ENCODE results near the gene LGALSL. TPM values are rescaled to one million over a fixed set of nuclear protein-coding genes. Genes with fewer than 3 reads are reported as not detected.

LGALSL gene
- total RNA-seq, 3 donors from 2014 or later = 30.7 to 40.9 (median 37.6) TPM

DNA sequence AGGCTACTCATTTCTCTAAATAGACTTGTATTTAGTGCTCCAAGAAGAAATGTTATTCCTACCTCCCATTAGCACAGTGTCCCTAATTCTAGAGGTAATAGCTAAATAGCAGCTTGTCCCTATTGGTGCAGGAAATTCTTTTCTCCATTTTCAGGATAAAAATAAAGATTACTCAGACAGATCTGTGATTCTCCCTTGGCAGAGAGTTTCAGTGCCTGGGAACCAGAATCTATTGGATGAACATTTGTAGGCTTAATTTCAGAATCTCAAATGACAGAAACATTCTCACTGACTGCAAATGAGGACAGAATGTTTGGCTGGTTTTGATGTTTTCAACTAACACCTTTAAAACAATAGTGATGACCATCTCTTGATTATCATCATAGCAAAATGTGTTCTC, 33.3 kb upstream of the LGALSL start:
- H3K4me3 ChIP-seq = no peak overlapping the region
- intact Hi-C loops (cut with DNase I, micrococcal nuclease) = no loop called here
- DNase-seq = no peak
- ATAC-seq = no peak
- no peaks in the 10 kb centered on the region for H3K4me1 ChIP-seq (ENCODE audit: low read depth)
- H3K9me3 ChIP-seq = no peaks in the 10 kb centered on the region
- TF ChIP-seq, protein P1, sequence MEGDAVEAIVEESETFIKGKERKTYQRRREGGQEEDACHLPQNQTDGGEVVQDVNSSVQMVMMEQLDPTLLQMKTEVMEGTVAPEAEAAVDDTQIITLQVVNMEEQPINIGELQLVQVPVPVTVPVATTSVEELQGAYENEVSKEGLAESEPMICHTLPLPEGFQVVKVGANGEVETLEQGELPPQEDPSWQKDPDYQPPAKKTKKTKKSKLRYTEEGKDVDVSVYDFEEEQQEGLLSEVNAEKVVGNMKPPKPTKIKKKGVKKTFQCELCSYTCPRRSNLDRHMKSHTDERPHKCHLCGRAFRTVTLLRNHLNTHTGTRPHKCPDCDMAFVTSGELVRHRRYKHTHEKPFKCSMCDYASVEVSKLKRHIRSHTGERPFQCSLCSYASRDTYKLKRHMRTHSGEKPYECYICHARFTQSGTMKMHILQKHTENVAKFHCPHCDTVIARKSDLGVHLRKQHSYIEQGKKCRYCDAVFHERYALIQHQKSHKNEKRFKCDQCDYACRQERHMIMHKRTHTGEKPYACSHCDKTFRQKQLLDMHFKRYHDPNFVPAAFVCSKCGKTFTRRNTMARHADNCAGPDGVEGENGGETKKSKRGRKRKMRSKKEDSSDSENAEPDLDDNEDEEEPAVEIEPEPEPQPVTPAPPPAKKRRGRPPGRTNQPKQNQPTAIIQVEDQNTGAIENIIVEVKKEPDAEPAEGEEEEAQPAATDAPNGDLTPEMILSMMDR (IDR thresholded peaks at IDR 0.05) = no peak
- H3K36me3 ChIP-seq (ENCODE audit: low read depth) = no peaks in the 10 kb centered on the region

DNA sequence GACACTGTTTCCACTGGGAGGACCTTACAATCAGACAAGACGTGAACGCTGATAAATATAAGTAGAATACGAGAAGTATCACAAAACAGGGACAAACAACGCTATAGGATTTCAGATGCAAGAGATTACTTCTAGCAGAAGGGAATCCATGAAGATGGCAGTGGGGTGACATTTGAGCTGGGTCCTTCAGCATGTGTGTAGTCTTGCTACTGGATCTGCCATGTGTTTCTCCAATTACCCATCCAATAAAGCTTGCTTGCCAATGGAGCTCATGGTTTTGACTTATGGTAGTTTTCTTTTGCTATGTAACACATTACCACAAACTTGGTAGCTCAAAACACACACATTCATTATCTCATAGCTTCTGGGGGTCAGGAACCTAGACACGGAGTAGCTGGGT, 32.8 kb upstream of the LGALSL start:
- Histone ChIP-seq H3K4me1 (ENCODE audit: low read depth) (peaks cover 3% of the 10 kb centered on the region), H3K9me3 (no peaks in the 10 kb centered on the region), H3K36me3 (ENCODE audit: low read depth) (no peaks in the 10 kb centered on the region), H3K4me3 (no peak overlapping the region)
- TF ChIP-seq, protein P1 (IDR thresholded peaks at IDR 0.05) = no peak
- ATAC-seq (no peak), DNase-seq (no peak)
- intact Hi-C loops (cut with DNase I, micrococcal nuclease) = no loop called here

DNA sequence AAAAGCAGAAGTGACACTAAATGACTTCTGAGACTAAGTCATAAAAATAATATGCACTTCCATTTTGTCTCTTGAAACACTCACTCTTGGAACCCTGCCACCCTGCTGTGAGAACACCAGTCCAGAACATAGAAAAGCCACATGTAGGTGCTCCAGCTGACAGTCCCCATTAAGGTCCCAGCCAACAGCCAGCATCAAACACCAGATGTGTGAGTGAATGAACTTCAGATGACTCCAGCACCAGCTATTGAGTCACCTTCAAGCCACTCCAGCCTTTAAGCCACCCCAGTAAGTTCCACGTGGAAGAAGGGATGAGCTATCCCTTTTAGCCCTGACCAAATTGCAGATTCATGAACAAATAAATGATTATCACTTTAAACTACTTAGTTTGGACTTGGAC, 31.5 kb upstream of the LGALSL start:
- ATAC-seq (no peak), DNase-seq (no peak)
- no peaks in the 10 kb centered on the region for H3K36me3 ChIP-seq (ENCODE audit: low read depth)
- TF ChIP-seq, protein P1 (IDR thresholded peaks at IDR 0.05) = no peak
- H3K9me3 ChIP-seq = no peaks in the 10 kb centered on the region
- intact Hi-C loops (cut with DNase I, micrococcal nuclease) = no loop called here
- peaks cover 3% of the 10 kb centered on the region for H3K4me1 ChIP-seq (ENCODE audit: low read depth)
- H3K4me3 ChIP-seq = no peak overlapping the region

DNA sequence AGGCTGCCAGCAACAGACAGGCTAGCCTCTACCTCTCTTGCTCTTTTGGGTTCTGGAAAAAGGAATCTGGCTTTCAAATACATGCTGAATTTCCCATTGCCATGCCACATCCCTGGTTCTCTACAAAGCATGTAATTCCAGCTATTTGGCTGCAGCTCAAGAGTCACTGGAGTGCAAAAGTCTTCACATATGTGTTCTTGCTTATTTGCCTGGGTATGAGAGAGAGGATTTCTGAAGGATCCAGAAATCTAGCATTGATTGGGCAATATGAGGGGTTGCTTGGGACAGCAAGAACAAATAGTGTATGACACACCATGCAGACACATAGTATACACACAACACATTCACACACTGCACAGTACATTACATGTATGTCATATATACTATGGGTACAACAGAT, 30.7 kb upstream of the LGALSL start:
- TF ChIP-seq, protein P1 (IDR thresholded peaks at IDR 0.05) = no peak
- H3K4me3 ChIP-seq = no peak overlapping the region
- no peak for DNase-seq
- ATAC-seq = no peak
- intact Hi-C loops (cut with DNase I, micrococcal nuclease) = no loop called here
- peaks cover 3% of the 10 kb centered on the region for H3K4me1 ChIP-seq (ENCODE audit: low read depth)
- H3K9me3 ChIP-seq = no peaks in the 10 kb centered on the region
- no peaks in the 10 kb centered on the region for H3K36me3 ChIP-seq (ENCODE audit: low read depth)

DNA sequence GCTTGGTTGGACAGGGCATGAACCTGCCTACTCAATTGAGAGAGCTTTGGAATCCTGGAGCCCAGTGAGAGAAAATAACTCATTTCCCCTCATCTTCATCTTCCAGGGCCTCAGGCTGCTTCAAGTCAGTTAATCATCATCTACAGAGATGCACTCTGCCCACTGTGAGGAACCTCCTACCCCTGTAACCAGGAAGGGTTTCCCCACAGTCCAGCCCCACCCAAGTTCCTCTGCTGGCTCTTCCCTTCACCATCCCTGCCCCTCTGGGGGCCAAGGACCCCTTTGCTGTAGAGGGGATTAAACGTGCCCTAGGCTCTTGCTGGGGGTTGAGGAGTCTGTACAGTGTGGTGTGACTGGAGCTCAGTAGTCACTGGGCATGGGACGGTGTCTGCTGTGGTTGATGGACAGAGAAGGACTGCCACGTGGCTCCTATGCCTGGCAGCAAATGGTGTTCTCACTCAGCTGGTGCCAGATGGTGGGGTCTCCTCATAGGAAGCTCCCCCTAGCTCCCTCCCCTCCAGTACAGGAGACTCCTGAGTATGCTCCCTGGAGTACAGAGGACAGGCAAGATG, 29.5 kb upstream of the LGALSL start:
- TF ChIP-seq, protein P1 (IDR thresholded peaks at IDR 0.05) = no peak
- ATAC-seq (peak; percentile 90), DNase-seq (peak in 1 of 3 donors; percentile 31)
- Histone ChIP-seq H3K36me3 (ENCODE audit: low read depth) (no peaks in the 10 kb centered on the region), H3K4me1 (ENCODE audit: low read depth) (peaks cover 3% of the 10 kb centered on the region), H3K9me3 (no peaks in the 10 kb centered on the region), H3K4me3 (no peak overlapping the region)
- intact Hi-C loops (cut with DNase I, micrococcal nuclease) = no loop called here

Data from mucosa of descending colon (tissue), 3 donors.